Fibroblast of lung (primary cell): ENCODE data around the gene WIPF3. TPM values are rescaled to one million over a fixed set of nuclear protein-coding genes. Genes with fewer than 3 reads are reported as not detected.

ENCODE experiments used
- DNase-seq, 2 donors: peaks; one replicate each; pipeline versions ENCODE4 v3.0.0 to v3.0.0-alpha.2; 2010; ENCODE audit warnings: low read depth in 2 of 2
- H2AFZ ChIP-seq: 2 replicates; pipeline ENCODE4 v1.5.1; 2012; ENCODE audit warnings: low read length, control low read depth, inconsistent platforms
- H3K27ac ChIP-seq: 2 replicates; pipeline ENCODE4 v1.5.1; 2011; ENCODE audit warnings: low read length, control low read depth; ENCODE audit not compliant: insufficient read depth
- H3K27me3 ChIP-seq: 2 replicates; pipeline ENCODE4 v1.5.1; 2011; ENCODE audit warnings: mild to moderate bottlenecking, low read length; ENCODE audit not compliant: control insufficient read depth, insufficient read depth
- H3K36me3 ChIP-seq: 2 replicates; pipeline ENCODE4 v1.5.1; 2011; ENCODE audit warnings: low read length; ENCODE audit not compliant: control insufficient read depth, insufficient read depth
- H3K4me1 ChIP-seq: 2 replicates; pipeline ENCODE4 v1.5.1; 2011; ENCODE audit warnings: low read length; ENCODE audit not compliant: control insufficient read depth, insufficient read depth; ENCODE audit errors: extremely low read depth
- H3K4me2 ChIP-seq: 2 replicates; pipeline ENCODE4 v1.5.1; 2011; ENCODE audit warnings: low read length, control low read depth; ENCODE audit not compliant: insufficient read depth; ENCODE audit errors: extremely low read depth
- H3K4me3 ChIP-seq, 4 experiments: fragments of 200-600 bp in 1 of 4; sonication (generic) in 1 of 4; replicated peaks in 1 of 4; 2 replicates each; pipeline ENCODE4 v1.5.1; 2011 to 2016; ENCODE audit warnings: low read length in 4 of 4, low read depth in 3 of 4, mild to moderate bottlenecking in 3 of 4, control low read depth in 2 of 4, inconsistent platforms in 1 of 4, mixed read lengths in 1 of 4; ENCODE audit not compliant: insufficient read depth in 1 of 4; ENCODE audit errors: control extremely low read depth in 1 of 4
- H3K79me2 ChIP-seq: 2 replicates; pipeline ENCODE4 v1.5.1; 2012; ENCODE audit warnings: mild to moderate bottlenecking, low read length, inconsistent platforms; ENCODE audit not compliant: control insufficient read depth, insufficient read depth
- H3K9ac ChIP-seq: 2 replicates; pipeline ENCODE4 v1.5.1; 2011; ENCODE audit warnings: mild to moderate bottlenecking, low read length, control low read depth; ENCODE audit not compliant: insufficient read depth
- H3K9me3 ChIP-seq: 2 replicates; pipeline ENCODE4 v1.5.1; 2012; ENCODE audit warnings: low read depth, low read length; ENCODE audit not compliant: control insufficient read depth, insufficient read depth
- H4K20me1 ChIP-seq: 2 replicates; pipeline ENCODE4 v1.5.1; 2011; ENCODE audit warnings: low read length; ENCODE audit not compliant: control insufficient read depth, insufficient read depth; ENCODE audit errors: extremely low read depth
- EZH2 ChIP-seq: IDR thresholded peaks from 2 replicates; pipeline ENCODE4 v1.5.1; 2012; ENCODE audit warnings: low read length, control low read depth, mild to moderate bottlenecking; ENCODE audit errors: missing control alignments
- polyA plus RNA-seq, 2 donors: library from polyadenylated mRNA; depleted of rRNA in 1 of 2; stranded (reverse) in 1 of 2; unstranded in 1 of 2; fragments of >200 nt; gene quantifications; 2 replicates each; pipeline ENCODE4 v1.2.1, GENCODE V29; 2011 to 2012; ENCODE audit warnings: missing spikeins in 1 of 2
- total RNA-seq: library from RNA; depleted of rRNA; stranded (reverse); fragments of >200 nt; gene quantifications from 2 replicates; pipeline ENCODE4 v1.2.1, GENCODE V29; 2014
- TF ChIP-seq, protein P1 (sequence below), 2 donors: IDR thresholded peaks in 1 of 2; conservative IDR thresholded peaks in 1 of 2; 1 replicate in 1 of 2; 2 replicates in 1 of 2; pipeline ENCODE4 v1.5.1; 2011 to 2012; ENCODE audit warnings: low read length in 2 of 2, control low read depth in 1 of 2, inconsistent platforms in 1 of 2, low read depth in 1 of 2, mild to moderate bottlenecking in 1 of 2

The WIPF3 gene
- total and polyA plus RNA-seq, 2 donors (not counting 1 experiment from before 2014, with no cell fraction given), result 0.33 TPM; not detected in 1

DNA sequence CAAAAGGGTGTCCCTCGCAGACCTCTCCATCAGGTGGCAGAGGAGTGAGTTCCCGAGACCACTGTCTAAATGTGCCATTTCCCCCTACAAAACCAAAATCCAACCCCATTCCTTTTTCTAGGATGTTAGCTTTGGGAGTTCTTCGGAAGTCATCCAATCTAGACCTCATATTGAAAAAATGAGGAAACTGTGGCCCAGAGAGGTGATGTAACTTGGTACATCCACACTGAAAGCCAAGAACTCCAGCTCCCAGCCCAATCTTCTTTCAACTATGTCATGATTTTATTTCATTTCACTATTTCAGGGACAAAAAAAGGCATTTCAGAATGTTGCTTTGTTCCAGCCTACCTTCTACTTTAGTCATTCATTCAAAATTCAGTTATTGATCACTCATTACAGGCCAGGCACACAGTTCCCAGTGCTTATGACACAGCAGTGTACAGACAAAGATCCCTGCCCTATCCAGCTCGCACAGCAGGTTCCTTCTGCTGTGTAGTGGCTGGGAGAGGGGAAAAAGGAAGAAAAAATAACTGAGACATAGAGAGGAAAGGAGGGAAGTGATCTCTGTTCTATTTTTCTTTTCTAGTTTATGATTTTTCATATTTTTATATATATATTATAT, 147.5 kb downstream of the WIPF3 start:
- H3K9me3 ChIP-seq, result no peaks in the 10 kb centered on the region
- no peak overlapping the region for H2AFZ ChIP-seq
- H3K79me2 ChIP-seq, result peaks cover 2% of the 10 kb centered on the region
- DNase-seq, result no peak
- no peak overlapping the region for H3K4me2 ChIP-seq
- H3K36me3 ChIP-seq, result peaks cover 10% of the 10 kb centered on the region
- no peaks in the 10 kb centered on the region for H3K27me3 ChIP-seq
- no peak for TF ChIP-seq EZH2
- TF ChIP-seq, protein P1, sequence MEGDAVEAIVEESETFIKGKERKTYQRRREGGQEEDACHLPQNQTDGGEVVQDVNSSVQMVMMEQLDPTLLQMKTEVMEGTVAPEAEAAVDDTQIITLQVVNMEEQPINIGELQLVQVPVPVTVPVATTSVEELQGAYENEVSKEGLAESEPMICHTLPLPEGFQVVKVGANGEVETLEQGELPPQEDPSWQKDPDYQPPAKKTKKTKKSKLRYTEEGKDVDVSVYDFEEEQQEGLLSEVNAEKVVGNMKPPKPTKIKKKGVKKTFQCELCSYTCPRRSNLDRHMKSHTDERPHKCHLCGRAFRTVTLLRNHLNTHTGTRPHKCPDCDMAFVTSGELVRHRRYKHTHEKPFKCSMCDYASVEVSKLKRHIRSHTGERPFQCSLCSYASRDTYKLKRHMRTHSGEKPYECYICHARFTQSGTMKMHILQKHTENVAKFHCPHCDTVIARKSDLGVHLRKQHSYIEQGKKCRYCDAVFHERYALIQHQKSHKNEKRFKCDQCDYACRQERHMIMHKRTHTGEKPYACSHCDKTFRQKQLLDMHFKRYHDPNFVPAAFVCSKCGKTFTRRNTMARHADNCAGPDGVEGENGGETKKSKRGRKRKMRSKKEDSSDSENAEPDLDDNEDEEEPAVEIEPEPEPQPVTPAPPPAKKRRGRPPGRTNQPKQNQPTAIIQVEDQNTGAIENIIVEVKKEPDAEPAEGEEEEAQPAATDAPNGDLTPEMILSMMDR (conservative IDR thresholded peaks at IDR 0.05 in 1 of 2, IDR thresholded peaks at IDR 0.05 in 1 of 2; ENCODE audit: low read depth in 1 of 2, low read length in 2 of 2), result no peak
- H3K27ac ChIP-seq, result no peak overlapping the region
- H3K9ac ChIP-seq, result no peak overlapping the region
- no peak overlapping the region for H3K4me3 ChIP-seq
- no peaks in the 10 kb centered on the region for H3K4me1 ChIP-seq
- no peaks in the 10 kb centered on the region for H4K20me1 ChIP-seq

DNA sequence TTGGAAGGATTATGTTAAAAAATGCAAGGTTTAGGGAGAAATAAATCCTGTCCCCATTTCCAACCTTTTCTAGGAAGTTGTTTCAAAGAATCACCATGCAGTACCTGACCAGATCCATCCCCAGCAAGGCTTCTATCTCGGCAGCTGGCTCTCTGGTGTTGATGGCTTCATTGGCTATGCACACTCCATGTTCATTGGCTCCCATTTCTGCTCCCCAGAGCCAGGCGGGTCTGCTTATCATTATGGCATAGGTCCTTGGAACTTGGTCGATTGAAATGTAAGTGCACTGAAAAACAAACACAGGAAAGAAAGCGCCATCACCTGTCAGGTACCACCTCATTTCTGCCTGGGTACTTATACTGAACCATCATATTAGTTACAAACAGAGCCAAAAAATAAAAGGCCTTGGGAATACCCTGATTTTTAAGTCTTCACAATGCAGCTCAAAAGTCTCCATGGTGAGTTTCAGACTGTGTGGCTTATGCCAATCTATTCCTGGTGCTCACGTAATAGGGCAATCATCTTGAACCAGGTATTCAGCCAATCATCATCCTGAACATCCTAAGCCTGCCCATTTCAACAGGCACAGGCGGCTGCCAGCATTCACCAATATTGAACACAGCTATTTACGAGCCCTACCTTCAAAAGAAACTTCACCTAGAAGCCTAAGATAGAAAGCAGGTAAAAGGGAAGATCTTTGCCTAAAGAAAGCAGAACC, 148.9 kb downstream of the WIPF3 start:
- H3K79me2 ChIP-seq, result peaks cover 2% of the 10 kb centered on the region
- H3K9me3 ChIP-seq, result no peaks in the 10 kb centered on the region
- DNase-seq, result no peak
- no peak overlapping the region for H3K4me2 ChIP-seq
- H2AFZ ChIP-seq, result no peak overlapping the region
- no peak for TF ChIP-seq EZH2
- TF ChIP-seq, protein P1 (conservative IDR thresholded peaks at IDR 0.05 in 1 of 2, IDR thresholded peaks at IDR 0.05 in 1 of 2; ENCODE audit: low read depth in 1 of 2, low read length in 2 of 2), result no peak
- no peaks in the 10 kb centered on the region for H3K4me1 ChIP-seq
- H3K36me3 ChIP-seq, result peaks cover 7% of the 10 kb centered on the region
- H3K9ac ChIP-seq, result no peak overlapping the region
- no peaks in the 10 kb centered on the region for H3K27me3 ChIP-seq
- H4K20me1 ChIP-seq, result no peaks in the 10 kb centered on the region
- H3K27ac ChIP-seq, result no peak overlapping the region
- no peak overlapping the region for H3K4me3 ChIP-seq

DNA sequence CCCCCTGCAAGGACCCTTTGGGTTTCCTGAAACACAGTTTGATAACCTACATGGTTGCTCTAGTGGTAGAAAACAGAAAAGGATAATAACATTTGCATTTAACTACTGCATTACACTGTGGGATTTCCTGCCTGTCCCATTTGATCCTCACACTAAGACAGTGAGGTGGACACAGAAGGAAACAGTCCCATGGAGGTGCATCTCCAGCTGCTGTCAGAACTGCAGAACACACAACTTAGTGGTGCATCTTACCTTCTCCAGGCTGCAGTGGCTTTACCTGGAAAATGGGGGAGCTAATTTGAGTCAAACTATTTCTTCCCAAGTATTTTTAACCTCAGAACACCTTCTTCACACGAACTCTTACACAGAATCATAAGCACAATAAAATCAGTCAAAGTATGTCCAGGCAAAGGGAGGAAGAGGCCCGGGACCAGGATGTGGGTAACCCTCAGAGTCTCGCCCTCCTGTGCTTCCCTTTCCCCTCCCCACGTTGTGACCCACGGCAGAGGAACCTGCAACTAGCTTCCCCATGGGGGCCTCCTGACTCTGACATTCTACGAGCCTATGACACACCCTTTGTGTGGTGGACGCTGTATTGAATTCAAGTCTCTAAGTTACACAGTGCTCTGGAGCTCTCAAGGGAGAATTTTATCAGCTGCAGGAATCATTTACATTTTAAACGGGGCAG, 149.6 kb downstream of the WIPF3 start:
- H3K9me3 ChIP-seq, result no peaks in the 10 kb centered on the region
- H4K20me1 ChIP-seq, result no peaks in the 10 kb centered on the region
- H3K4me1 ChIP-seq, result no peaks in the 10 kb centered on the region
- no peak for DNase-seq
- no peak overlapping the region for H2AFZ ChIP-seq
- TF ChIP-seq EZH2, result no peak
- H3K27ac ChIP-seq, result no peak overlapping the region
- H3K36me3 ChIP-seq, result peaks cover 5% of the 10 kb centered on the region
- no peak overlapping the region for H3K4me3 ChIP-seq
- H3K9ac ChIP-seq, result no peak overlapping the region
- H3K4me2 ChIP-seq, result no peak overlapping the region
- H3K79me2 ChIP-seq, result peaks cover 2% of the 10 kb centered on the region
- no peaks in the 10 kb centered on the region for H3K27me3 ChIP-seq
